ENCODE data around the gene SHTN1.

Gene SHTN1

DNA sequence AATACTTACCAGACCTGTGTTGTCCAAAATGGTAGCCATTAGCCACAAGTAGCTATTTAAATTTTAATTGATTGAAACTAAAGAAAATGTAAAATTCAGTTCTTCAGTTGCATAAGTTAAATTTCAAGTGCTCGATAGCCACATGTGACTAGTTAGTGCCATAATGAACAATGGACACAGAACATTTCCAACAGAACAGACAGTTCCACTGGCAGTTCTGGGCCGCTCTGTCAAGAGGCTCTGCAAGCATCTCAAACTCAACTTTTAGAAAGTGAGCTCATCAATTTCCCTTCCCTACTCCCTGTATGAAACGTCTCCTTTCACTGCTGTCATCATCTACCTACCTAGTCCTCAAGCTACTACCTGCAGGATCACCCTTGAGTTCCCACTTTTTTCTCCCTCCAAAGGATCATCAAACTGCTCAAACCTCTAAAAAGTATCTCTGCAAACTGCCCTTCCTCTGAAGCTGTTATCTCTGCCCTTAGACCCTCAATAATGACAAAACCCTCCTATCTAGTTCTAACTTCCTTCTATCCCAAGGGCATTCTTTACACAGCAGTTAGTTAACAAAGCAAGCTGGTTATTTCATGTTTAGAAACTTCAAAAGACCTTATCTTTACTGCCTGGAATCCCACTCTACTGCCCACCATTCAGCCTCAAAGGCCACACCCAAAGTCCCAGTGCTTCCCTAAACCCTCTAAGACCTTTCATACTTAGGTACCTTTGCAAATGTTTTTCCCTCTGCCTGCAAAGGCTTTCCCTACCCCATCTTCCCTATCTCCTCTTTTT lies 20.6 kb downstream of the SHTN1 start:
- DNase-seq (ENCODE audit: low read depth), result no peak

DNA sequence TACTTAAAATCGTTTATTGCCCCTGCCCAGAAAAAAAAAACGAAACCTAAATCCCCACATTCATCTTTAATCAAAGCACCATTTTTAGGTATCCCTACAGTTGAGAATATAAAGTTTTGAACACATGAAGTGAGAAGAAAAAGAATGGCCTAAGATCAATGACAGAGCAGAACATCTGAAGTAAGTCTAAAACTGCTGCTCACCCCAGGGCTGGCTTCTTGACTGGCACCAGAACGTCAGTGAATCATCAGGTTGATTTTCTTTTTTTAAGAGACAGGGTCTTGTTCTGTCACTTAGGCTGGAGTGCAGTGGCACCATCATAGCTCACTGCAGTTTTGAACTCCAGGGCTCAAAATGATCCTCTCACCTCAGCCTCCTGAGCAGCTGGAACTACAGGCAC lies 24.9 kb downstream of the SHTN1 start:
- DNase-seq (ENCODE audit: low read depth), result no peak

DNA sequence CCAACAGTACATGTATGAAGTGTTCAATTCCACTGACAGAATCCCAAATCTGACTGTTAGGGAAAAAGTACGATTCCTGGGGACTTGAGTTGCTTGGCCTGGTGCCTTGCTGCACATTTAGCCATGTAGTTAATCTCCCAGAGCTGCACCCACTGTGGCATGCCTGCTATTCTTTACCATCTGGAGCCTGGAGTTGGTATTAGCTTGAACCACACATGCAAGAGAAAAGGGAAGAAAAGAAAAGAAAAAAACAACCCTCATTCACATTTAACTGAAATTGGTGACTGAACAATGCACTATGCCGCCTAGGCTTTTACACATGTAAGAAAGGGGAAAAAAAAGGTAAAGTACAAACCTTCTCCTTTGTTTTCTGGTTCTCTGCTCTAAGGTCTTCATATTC lies 26.1 kb downstream of the SHTN1 start:
- DNase-seq (ENCODE audit: low read depth), result no peak

DNA sequence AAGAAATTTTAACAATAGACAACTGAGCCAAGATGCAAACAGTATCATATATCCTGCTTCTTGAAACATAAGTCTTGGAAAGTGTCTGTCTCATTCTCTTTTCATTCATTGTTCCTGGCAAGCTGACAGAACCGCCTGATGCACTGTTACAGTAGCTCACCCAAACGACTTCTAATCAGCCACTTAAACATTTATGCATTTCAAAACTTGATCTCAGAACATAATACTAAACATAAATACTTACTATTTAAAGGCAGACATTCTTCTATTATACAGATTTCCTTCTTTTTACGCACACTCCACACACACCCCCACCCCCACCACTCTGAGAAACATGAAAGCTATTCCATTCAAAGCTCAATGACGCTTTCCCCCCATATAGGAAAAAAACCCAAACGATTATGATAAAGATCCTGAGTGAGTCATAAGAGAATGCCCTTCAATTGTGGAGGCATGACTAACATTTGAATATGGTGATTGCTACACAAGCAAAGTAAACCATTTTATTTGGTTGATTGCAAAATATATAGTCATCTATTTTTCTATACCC lies 30.5 kb downstream of the SHTN1 start:
- DNase-seq (ENCODE audit: low read depth), result peak; percentile 87

DNA sequence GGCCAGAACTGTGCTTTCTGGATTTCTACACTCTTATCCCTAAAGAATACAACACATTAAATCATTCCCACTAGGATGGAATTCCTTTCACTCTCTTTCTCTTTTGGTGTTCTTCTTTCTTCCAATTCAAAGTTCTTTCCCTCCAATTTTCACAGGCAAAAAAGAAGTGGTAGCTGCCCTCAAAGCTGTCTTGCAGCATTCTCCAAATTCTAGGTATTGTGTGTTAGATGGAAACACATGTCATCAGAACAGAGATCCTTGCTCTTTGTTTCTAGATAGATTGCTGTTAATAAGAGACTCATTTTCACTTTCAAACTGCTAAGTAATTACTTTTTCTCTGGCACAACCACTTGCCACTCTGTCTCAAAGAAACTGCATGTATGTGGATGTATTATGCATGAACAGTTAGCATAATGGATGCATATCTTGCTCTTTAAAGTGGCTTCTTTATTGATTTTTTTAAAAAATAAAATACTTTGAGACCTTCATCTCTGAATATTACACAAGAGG lies 31.0 kb downstream of the SHTN1 start:
- DNase-seq (ENCODE audit: low read depth), result no peak

DNA sequence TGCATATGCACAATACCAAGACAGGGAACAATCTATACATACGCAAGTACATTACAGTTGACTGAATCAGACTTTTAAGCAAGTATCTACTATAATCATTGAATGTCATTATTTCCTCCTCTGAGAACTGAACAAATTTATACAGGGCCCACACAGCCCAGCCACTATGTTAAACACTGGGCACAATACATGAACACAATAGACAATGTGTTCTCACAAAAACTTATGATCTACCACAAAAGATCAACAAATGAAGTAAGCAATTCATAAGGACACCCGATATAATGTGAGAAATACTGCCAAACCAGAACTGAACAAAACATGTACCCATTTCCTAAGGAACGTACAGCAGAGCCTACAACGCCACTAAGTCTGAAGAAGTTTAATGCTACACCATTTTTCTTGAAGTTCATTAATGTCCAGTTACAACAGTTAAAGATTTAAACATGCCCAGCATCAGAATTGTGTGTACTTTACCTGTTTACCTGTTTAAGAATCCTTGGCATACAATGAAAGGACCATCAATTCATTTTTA lies 31.5 kb downstream of the SHTN1 start:
- no peak for DNase-seq (ENCODE audit: low read depth)

DNA sequence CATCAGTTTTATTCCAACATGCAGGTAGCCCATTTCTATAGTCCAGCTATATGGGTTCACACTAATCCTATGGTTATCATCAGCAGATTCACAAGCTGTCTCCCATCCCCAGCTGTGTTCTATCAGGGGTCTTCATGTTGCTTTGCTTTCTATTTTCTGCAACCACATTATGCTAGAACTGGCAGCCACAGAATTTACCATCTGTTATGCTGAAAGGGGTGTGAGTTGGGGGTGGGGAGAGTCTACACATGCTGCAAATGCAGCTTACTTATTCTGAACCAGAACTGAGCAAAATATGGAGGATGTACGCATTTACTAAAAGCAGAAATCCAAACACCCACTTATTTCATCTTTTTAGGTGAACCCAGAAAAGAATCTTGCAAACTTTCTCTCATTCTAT lies 32.9 kb downstream of the SHTN1 start:
- no peak for DNase-seq (ENCODE audit: low read depth)

DNA sequence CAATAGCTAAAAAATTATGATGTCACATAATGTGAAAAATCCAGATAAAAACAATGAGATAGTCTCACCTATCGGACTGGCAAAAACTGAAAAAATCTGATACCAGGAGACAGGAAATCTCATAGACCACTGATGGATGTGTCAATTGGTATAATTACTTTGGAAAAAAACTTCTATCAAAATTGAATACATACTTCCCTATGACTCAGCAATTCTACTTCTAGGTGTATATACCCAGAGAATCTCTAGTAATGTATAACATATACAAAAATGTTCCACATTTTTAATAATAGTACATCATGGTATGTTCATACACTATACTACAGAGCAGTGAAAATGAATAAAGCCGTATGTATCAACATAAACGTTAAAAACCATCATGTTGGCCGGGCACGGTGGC lies 34.9 kb downstream of the SHTN1 start:
- no peak for DNase-seq (ENCODE audit: low read depth)

DNA sequence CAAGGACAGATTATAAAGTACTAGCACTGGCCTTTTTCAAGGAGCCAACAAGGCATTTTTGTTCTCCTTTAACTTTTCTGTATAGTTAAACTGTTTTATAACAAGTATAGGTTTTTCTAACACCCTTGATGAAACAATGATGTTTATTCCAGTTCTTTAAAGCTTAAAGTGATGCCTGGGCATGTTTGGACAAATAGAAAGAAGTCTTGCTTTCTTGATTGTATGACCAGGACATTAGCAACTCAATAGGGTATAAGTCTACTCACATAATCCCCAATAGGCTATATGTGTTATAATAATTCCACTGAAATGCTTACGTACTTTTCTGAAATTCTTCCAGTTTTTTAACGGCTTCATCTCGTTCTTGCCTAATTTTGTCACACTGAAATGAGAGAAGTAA lies 36.7 kb downstream of the SHTN1 start:
- no peak for DNase-seq (ENCODE audit: low read depth)

DNA sequence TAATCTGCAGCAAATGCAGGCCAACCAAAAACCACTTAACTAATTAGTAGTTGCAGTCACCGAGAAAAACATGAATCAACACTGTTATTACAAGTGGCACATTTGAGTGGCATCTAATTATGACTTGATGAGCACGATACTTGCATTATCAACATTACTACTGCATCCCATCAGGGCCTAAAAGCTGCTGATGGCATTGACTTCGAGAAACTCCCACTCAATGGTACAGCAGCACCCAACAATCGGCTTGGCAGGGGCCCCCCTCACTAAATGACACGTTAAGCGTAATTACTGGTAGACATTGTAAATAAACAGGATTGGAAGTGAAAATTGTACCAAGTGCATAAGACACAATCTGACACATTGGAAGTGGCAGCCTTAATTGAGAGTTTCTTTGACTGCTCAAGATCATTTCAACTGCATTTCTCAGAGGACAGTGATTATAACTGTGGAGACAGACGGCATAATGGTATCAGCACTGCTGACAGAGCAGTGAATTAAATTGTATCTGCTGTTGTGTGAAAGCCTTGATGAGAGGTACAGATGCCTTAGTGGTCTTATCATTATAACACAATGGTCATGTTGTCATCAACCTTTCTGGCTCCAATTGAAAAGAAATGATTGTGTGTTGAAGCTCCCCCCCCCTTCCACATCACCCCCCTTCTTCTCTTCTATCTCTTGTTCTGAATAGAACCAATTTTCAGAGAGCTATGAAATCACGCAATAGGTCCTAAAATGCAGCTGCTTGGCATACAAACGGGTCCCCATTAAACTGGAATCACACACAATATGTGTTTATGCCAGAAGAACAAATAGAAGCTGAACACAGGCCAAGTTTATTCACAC lies 43.4 kb downstream of the SHTN1 start:
- DNase-seq (ENCODE audit: low read depth), result no peak

DNA sequence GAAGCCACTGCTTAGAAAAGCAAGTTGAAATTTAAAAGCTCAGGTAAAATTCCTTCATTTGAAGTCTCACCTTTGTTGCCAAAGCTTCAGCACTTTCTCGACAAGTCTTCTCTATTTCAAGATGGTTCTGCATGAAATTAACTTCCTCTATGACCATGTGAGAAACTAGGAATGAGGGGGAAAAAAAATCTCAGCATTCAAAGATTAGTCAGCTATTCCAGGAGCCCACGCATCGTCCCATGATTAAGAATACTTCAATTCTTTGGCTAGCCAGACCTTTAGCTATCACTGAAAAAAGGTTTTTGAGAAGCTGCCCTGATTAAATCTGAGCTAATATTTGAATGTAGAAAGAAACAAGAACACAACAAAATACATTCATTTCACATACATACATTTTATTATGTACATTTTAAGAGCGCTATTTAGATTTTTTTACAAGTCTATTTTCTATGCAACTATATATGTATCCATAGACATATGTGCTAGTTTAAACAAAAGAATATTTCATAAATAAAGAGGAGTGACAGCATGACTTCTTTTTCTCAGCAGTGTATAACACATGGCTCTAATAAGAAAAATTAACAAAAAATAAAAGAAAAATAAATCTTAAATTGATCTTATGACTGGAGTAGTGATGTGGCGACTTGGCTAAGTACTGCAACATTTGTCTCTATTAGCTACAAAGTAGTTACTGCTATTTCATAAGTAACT lies 44.8 kb downstream of the SHTN1 start:
- DNase-seq (ENCODE audit: low read depth), result no peak

DNA sequence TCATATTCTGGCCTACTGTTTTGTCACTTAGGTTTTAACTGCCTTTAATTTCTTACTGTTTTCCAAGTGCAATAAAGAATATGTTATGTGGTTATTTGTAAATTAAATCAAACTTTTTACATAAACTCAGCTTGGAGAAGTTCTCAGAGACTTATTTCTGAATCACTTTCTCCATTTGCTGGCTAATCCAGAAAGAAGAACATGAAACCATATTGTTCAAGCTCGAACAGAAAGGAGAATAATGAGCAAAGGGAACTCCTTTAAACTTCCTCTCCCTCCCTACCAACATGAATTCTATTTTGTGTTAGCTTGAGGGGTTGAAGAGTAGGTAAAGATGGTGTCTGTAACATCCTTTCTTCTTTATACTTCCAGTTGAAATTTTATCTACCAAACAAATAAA lies 52.3 kb downstream of the SHTN1 start:
- DNase-seq (ENCODE audit: low read depth), result no peak

DNA sequence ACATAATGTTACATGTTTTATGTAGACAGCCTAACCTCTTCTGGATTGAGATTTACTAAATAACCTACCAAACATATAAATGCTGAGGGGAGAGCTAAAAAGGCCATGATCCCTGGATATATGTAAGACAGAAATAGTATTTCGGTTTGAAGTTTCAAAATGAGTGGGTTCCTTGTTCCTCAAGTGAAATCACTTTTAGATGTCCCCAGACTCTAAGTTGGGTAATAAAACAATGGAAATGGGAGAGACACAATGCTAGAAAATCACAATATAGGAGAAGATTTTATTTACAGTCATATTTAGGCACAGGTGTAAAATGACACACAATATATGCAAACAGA lies 56.5 kb downstream of the SHTN1 start:
- no peak for DNase-seq (ENCODE audit: low read depth)

DNA sequence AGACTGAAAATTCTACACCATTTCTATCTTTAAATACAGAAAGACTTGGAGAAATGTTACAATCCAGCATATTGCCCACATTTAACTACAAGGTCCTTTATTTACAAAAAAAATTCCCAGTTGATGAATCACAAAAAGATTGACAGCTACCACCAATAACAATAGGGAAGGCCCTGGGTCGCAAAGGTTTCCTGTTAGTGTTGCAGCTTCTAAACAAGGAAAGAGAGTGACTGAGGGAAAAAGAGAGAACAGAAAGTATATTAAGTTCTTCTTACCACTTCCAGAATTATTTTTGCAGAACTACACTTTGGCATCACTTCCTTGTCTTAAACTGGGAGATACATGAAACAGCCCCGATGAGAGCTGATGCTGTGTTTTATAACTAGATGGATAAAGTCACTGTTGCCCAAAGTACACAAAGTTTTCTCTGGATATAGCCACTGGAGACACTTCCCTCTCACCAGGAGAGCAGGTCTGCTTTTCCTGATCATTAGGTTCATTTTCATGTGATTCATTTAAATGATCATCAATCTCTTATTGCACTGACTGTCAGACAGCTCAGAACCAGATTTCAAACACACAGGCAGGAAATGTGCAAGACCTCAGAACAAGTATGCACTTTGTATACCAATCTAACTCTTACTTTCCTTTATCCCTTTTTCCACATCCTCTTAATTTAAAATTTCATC lies 57.0 kb downstream of the SHTN1 start:
- peak; percentile 71 for DNase-seq (ENCODE audit: low read depth)

DNA sequence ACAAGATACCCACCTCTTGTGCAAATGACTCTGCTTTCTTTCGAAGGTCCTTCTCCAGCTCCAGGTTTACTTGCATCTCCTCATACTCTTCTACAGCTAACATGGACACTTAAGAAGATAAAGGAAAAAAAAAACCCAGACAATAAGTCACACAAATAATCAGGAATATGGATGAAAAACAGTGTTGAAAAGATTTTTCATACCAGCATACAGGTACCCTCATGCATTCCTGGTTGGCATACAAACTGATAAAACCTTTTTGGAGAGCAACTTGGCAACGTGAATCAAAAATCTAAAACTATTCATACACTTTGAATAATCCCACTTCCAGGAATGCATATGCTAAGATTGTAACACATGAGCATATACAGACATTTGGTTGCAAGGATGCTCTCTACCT lies 60.1 kb downstream of the SHTN1 start:
- no peak for DNase-seq (ENCODE audit: low read depth)

DNA sequence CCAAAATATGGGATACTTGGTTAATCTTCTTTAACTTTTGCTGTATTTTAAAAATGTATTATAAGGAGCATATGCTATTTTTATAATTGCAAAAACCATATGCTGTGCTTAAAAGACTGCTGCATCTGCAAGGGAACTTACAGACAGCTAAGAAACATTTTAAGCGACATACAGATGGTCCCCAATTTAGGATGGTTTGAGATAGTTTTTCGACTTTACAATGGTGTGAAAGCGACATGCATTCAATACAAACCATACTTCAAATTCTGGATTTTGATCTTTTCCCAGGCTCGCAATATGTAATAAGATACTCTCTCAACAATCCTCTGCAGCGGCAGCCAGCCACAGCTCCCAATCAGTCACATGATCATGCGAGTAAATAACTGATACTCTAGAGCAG lies 73.2 kb downstream of the SHTN1 start:
- no peak for DNase-seq (ENCODE audit: low read depth)

DNA sequence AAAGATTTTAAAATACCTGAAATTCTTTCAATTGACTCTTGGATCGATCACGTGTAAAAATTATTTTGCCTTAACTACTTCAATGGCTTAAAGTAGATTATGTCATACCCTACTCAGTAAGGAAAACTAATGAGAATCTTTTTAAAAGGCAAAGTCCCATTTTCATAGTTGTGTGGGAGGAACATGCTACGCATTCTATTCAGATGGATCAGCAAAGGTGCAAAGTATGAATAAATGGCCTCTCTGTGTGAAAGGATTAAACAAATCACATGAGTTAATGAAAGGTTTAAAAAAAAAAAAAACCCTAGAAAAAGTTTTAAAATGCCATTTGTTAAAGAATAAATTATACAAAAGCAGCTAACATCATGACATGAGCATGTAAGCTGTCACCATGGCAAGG lies 78.6 kb downstream of the SHTN1 start:
- DNase-seq (ENCODE audit: low read depth), result no peak

DNA sequence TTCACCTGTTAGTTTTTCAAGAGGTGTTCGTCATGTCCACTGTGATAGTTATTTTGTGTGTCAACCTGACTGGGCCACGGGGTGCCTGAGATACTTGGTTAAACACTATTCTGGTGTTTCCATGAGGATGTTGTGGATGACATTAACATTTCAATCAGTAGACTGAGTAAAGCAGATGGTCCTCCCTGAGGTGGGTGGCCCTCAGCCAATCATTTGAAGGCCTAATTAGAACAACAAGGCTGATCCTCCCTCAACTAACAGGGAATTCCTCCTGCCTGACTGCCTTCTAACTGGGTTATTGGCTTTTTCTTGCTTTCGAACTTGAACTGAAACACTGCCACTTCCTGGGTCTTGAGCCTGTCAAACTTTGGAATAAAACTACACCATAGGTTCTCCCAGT lies 79.9 kb downstream of the SHTN1 start:
- no peak for DNase-seq (ENCODE audit: low read depth)

DNA sequence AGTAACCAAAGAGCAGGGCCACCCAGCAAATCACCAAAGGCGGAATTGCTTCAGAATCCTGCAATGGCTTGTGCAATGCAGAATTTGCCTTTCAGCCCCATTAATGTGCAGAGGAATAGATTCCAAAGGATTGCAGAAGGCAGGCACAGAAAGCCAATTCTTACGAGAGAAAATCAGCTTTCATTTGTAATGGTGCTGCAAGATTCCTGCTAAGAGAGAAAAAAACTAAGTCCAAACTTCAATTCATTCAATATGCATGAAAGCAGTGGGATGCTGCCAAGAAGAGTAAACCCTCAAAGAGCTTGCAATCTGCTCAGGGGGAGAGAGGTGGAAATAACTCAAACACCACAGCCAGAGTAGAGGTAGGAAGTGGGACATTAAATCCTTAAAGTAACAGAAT lies 85.3 kb downstream of the SHTN1 start:
- DNase-seq (ENCODE audit: low read depth), result no peak

DNA sequence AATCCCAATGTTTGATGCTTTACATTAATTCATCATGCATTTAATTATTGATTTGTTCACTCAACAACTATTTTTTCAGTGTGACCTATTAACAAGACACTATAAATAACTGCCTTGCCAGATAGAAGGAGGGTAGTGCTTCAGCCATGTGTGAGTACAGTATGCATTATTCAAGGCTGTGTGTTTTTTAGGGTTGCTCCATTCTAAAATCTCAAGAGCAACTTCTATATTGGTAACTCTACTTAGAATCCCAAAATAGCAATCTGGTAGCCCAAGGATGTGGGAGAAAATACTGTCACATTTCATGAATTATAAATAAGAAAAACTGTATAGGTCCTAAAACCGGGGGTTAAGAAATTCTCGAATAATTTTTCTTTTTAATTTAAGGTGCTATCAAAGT lies 85.8 kb downstream of the SHTN1 start:
- DNase-seq (ENCODE audit: low read depth), result no peak

DNA sequence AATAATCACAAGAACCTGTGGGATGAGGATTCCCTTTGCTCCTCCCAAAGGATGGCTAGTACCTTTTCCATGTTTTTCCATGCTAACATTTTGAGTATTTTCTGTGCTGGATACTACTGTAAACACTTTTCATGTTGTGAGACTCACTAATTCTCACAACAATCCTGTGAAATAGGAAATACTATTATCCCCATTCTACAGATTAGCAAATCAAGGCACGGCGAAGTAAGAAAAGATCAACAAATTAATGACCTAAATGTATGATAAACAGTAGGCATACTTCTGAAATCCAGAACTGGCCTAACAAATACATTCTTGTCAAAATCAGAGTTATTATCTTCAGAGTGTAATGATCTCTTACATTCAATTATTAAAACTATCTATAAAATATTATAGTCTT lies 86.4 kb downstream of the SHTN1 start:
- DNase-seq (ENCODE audit: low read depth), result no peak

DNA sequence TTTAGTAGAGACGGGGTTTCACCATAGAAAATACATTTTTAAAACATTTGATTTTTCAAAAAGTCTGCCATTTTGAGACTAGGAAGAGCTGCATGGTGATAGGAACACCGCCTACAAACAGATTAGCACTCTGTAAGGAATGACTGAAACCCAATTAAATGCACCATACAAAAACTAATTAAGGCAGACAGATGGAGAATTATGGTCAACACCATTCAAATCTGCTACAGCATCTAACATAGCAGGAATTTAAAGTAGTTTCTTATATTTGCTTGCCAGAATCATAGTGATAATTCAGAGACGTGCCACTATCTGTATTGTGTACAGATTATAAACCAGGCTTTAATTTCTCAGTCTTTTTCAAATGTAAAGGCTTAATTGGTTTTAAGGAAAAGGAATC lies 87.5 kb downstream of the SHTN1 start:
- no peak for DNase-seq (ENCODE audit: low read depth)
